Neural cell (in vitro differentiated cells): ENCODE data around the gene M1AP. TPM values are rescaled to one million over a fixed set of nuclear protein-coding genes. Genes with fewer than 3 reads are reported as not detected.

ENCODE experiments used
- H2AFZ ChIP-seq: fragments of 200-600, 300-800 bp; sonication (generic), shearing (Covaris generic); 2 replicates; pipeline ENCODE4 v1.6.0; 2014; ENCODE audit warnings: low read depth, mild to moderate bottlenecking, antibody characterized with exemption, low read length, moderate library complexity
- H3F3A ChIP-seq: fragments of 200-600 bp; shearing (Covaris generic); 2 replicates; pipeline ENCODE4 v1.6.1; 2016; ENCODE audit warnings: mild to moderate bottlenecking, moderate library complexity, mixed read lengths, antibody characterized with exemption, low read length; ENCODE audit not compliant: insufficient read depth, poor library complexity, severe bottlenecking
- H3K27ac ChIP-seq: fragments of 200-600, 300-800 bp; sonication (generic), shearing (Covaris generic); 2 replicates; pipeline ENCODE4 v1.5.1; 2014; ENCODE audit warnings: mild to moderate bottlenecking, low read length, moderate library complexity
- H3K27me3 ChIP-seq: fragments of 300-800, 200-600 bp; sonication (generic), shearing (Covaris generic); 2 replicates; pipeline ENCODE4 v1.6.0; 2014; ENCODE audit warnings: mild to moderate bottlenecking, low read depth, low read length, moderate library complexity; ENCODE audit not compliant: insufficient read depth
- H3K36me3 ChIP-seq: fragments of 300-800, 200-600 bp; sonication (generic), shearing (Covaris generic); 2 replicates; pipeline ENCODE4 v1.5.1; 2014; ENCODE audit warnings: mild to moderate bottlenecking, antibody characterized with exemption, low read length, moderate library complexity; ENCODE audit not compliant: insufficient read depth
- H3K4me2 ChIP-seq: fragments of 300-800, 200-600 bp; sonication (generic), shearing (Covaris generic); 2 replicates; pipeline ENCODE4 v1.6.0; 2014; ENCODE audit warnings: mild to moderate bottlenecking, low read length
- H3K4me3 ChIP-seq: fragments of 300-800, 200-600 bp; sonication (generic), shearing (Covaris generic); 2 replicates; pipeline ENCODE4 v1.5.1; 2014; ENCODE audit warnings: mild to moderate bottlenecking, low read length, moderate library complexity
- H3K79me2 ChIP-seq: fragments of 200-600 bp; shearing (Covaris generic); replicated peaks from 2 replicates; pipeline ENCODE4 v1.6.0; 2014; ENCODE audit warnings: mild to moderate bottlenecking, low read length, moderate library complexity; ENCODE audit not compliant: insufficient read depth
- H3K9ac ChIP-seq: fragments of 300-800, 200-600 bp; sonication (generic), shearing (Covaris generic); 2 replicates; pipeline ENCODE4 v1.6.1; 2016; ENCODE audit warnings: mild to moderate bottlenecking, low read length, mixed read lengths
- H3K9me2 ChIP-seq: fragments of 200-600 bp; shearing (Covaris generic); 2 replicates; pipeline ENCODE4 v1.6.1; 2016; ENCODE audit warnings: mild to moderate bottlenecking, low read length, mixed read lengths; ENCODE audit not compliant: insufficient read depth
- H3K9me3 ChIP-seq: fragments of 200-600, 300-800 bp; sonication (generic), shearing (Covaris generic); 2 replicates; pipeline ENCODE4 v1.6.1; 2016; ENCODE audit warnings: mild to moderate bottlenecking, mixed run types, low read length, moderate library complexity, mixed read lengths
- H4K20me1 ChIP-seq: fragments of 200-600 bp; shearing (Covaris generic); 2 replicates; pipeline ENCODE4 v1.6.1; 2016; ENCODE audit warnings: mild to moderate bottlenecking, mixed run types; ENCODE audit not compliant: insufficient read depth
- EP300 ChIP-seq: fragments of 450-650 bp; conservative IDR thresholded peaks from 2 replicates; pipeline ENCODE4 v1.6.1; 2014; ENCODE audit warnings: antibody characterized with exemption, mild to moderate bottlenecking, moderate library complexity; ENCODE audit not compliant: poor library complexity, severe bottlenecking
- EZH2 ChIP-seq: fragments of 200-600, 300-800 bp; shearing (Covaris generic), sonication (generic); IDR thresholded peaks from 2 replicates; pipeline ENCODE4 v1.6.1; 2014; ENCODE audit warnings: antibody characterized with exemption, low read length, borderline replicate concordance, mild to moderate bottlenecking; ENCODE audit not compliant: insufficient read depth, poor library complexity, severe bottlenecking
- MXI1 ChIP-seq: fragments of 450-650 bp; conservative IDR thresholded peaks from 2 replicates; pipeline ENCODE4 v1.6.1; 2014; ENCODE audit warnings: antibody characterized with exemption, mild to moderate bottlenecking; ENCODE audit not compliant: poor library complexity, severe bottlenecking
- POLR2AphosphoS5 ChIP-seq: IDR thresholded peaks from 2 replicates; pipeline ENCODE4 v1.6.1; 2012
- RAD21 ChIP-seq: fragments of 450-650 bp; conservative IDR thresholded peaks from 2 replicates; pipeline ENCODE4 v1.6.1; 2014; ENCODE audit warnings: antibody characterized with exemption, mild to moderate bottlenecking, moderate library complexity
- SMC3 ChIP-seq: fragments of 450-650 bp; conservative IDR thresholded peaks from 2 replicates; pipeline ENCODE4 v1.6.1; 2014; ENCODE audit warnings: antibody characterized with exemption, mild to moderate bottlenecking, moderate library complexity; ENCODE audit not compliant: poor library complexity
- TAF1 ChIP-seq: IDR thresholded peaks from 2 replicates; pipeline ENCODE4 v1.6.1; 2012; ENCODE audit warnings: low read depth
- polyA plus RNA-seq: library from polyadenylated mRNA; depleted of rRNA; stranded (reverse); fragments of >200 nt; gene quantifications from 2 replicates; pipeline ENCODE4 v1.2.3, GENCODE V29; 2014
- TF ChIP-seq, protein P1 (sequence below): fragments of 450-650 bp; IDR thresholded peaks from 2 replicates; pipeline ENCODE4 v1.5.1; 2014; ENCODE audit warnings: antibody characterized with exemption, mild to moderate bottlenecking, moderate library complexity; ENCODE audit not compliant: poor library complexity, severe bottlenecking
- TF ChIP-seq, protein P2 (sequence below): IDR thresholded peaks from 2 replicates; pipeline ENCODE4 v1.6.1; 2012; ENCODE audit warnings: borderline replicate concordance

The M1AP gene
- polyA plus RNA-seq, 1 donor from 2014 or later = not detected

DNA sequence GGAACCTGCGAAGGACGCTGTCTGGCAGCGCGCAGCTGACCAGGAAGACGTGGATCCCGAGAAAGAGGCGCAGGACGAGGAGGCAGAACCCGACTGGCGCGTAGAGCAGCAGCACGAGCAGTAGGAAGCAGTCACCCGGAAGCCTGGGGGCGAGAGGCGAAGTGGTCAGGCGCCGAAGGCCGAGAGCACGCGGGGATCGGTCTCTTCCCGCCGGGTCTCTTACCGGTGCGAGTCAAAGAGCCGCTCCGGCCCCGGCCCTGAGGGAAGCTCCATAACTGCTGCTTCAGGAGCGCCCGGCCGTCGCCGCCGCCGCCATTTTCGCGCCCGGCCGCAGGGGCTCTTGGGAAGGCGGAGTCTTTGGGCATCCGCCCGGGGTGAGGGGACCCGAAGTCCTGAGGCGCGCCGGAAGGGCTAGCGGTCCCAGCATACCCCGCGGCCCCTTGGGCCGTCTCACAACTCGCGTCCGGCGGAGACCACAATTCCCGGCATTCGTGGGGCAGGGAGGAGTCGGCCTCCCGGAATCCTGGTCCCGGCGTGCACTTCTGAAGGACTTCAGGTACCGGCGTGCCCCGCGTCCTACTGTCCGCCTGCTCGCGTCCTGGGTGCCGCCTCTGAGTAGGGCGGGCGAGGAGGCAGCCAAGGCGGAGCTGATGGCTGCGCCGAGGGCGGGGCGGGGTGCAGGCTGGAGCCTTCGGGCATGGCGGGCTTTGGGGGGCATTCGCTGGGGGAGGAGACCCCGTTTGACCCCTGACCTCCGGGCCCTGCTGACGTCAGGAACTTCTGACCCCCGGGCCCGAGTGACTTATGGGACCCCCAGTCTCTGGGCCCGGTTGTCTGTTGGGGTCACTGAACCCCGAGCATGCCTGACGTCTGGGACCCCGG, 118.5 kb downstream of the M1AP start, which contains the start of the genes AUP1 and HTRA2:
TSS of gene AUP1 (minus strand) at position 350 of the 882 bp plus-strand sequence. CDS start at position 273, 77 bp downstream.
TSS of gene HTRA2 (plus strand) at position 577 of the 882 bp plus-strand sequence. CDS start at position 651, 74 bp downstream.
- TF ChIP-seq EP300 (peak; percentile 32), TAF1 (peak; percentile 72), POLR2AphosphoS5 (peak; percentile 69), EZH2 (no peak), MXI1 (peak; percentile 79), SMC3 (peak; percentile 49), RAD21 (peak; percentile 30)
- TF ChIP-seq, protein P1, sequence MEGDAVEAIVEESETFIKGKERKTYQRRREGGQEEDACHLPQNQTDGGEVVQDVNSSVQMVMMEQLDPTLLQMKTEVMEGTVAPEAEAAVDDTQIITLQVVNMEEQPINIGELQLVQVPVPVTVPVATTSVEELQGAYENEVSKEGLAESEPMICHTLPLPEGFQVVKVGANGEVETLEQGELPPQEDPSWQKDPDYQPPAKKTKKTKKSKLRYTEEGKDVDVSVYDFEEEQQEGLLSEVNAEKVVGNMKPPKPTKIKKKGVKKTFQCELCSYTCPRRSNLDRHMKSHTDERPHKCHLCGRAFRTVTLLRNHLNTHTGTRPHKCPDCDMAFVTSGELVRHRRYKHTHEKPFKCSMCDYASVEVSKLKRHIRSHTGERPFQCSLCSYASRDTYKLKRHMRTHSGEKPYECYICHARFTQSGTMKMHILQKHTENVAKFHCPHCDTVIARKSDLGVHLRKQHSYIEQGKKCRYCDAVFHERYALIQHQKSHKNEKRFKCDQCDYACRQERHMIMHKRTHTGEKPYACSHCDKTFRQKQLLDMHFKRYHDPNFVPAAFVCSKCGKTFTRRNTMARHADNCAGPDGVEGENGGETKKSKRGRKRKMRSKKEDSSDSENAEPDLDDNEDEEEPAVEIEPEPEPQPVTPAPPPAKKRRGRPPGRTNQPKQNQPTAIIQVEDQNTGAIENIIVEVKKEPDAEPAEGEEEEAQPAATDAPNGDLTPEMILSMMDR = no peak
- TF ChIP-seq, protein P2, sequence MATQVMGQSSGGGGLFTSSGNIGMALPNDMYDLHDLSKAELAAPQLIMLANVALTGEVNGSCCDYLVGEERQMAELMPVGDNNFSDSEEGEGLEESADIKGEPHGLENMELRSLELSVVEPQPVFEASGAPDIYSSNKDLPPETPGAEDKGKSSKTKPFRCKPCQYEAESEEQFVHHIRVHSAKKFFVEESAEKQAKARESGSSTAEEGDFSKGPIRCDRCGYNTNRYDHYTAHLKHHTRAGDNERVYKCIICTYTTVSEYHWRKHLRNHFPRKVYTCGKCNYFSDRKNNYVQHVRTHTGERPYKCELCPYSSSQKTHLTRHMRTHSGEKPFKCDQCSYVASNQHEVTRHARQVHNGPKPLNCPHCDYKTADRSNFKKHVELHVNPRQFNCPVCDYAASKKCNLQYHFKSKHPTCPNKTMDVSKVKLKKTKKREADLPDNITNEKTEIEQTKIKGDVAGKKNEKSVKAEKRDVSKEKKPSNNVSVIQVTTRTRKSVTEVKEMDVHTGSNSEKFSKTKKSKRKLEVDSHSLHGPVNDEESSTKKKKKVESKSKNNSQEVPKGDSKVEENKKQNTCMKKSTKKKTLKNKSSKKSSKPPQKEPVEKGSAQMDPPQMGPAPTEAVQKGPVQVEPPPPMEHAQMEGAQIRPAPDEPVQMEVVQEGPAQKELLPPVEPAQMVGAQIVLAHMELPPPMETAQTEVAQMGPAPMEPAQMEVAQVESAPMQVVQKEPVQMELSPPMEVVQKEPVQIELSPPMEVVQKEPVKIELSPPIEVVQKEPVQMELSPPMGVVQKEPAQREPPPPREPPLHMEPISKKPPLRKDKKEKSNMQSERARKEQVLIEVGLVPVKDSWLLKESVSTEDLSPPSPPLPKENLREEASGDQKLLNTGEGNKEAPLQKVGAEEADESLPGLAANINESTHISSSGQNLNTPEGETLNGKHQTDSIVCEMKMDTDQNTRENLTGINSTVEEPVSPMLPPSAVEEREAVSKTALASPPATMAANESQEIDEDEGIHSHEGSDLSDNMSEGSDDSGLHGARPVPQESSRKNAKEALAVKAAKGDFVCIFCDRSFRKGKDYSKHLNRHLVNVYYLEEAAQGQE = peak; percentile 68
- H3K9me3 ChIP-seq = no peaks in the 10 kb centered on the region
- peak within 1 kb of the TSS; percentile 86 for H3K4me2 ChIP-seq
- H4K20me1 ChIP-seq = no peaks in the 10 kb centered on the region
- peak within 1 kb of the TSS; percentile 73 for H3K4me3 ChIP-seq
- no peaks in the 10 kb centered on the region for H3K9me2 ChIP-seq
- H3K9ac ChIP-seq = peak within 1 kb of the TSS; percentile 78
- peak within 1 kb of the TSS; percentile 40 for H2AFZ ChIP-seq
- peak within 1 kb of the TSS; percentile 75 for H3K27ac ChIP-seq
- no peaks in the 10 kb centered on the region for H3K36me3 ChIP-seq
- H3F3A ChIP-seq = no peaks in the 10 kb centered on the region
- H3K79me2 ChIP-seq = peaks cover 14% of the 10 kb centered on the region
- no peaks in the 10 kb centered on the region for H3K27me3 ChIP-seq

- TF ChIP-seq MXI1 (no peak), EP300 (no peak), EZH2 (no peak), RAD21 (no peak), SMC3 (no peak), TAF1 (no peak), POLR2AphosphoS5 (no peak)
- TF ChIP-seq, protein P2 = no peak
- TF ChIP-seq, protein P1 = no peak
- Histone ChIP-seq H3K27ac (peak overlapping the region; percentile 75), H3K27me3 (no peaks in the 10 kb centered on the region), H3F3A (no peaks in the 10 kb centered on the region), H4K20me1 (no peaks in the 10 kb centered on the region), H3K9me3 (no peaks in the 10 kb centered on the region), H3K36me3 (no peaks in the 10 kb centered on the region), H3K4me3 (peak overlapping the region; percentile 73), H3K79me2 (peaks cover 14% of the 10 kb centered on the region), H3K4me2 (peak overlapping the region; percentile 79), H2AFZ (peak overlapping the region; percentile 40), H3K9me2 (no peaks in the 10 kb centered on the region), H3K9ac (peak overlapping the region; percentile 78)
These were observed 119.4 kb downstream of the M1AP start for GRCh38 chr2:74528600-74529356.
